RWPE1 (cell line): Measurements from ENCODE around the gene ITIH4.

ENCODE experiments used
- CTCF ChIA-PET: fragments of 350-600 bp; sonication (Branson Sonifier 250); formaldehyde crosslinking; extraction: SDS; loops from one replicate; lab custom pipeline; 2021; lab: Yijun Ruan, JAX
- POLR2A ChIA-PET: fragments of 400-600 bp; formaldehyde crosslinking; extraction: SDS; loops from one replicate; lab custom pipeline; 2020; ENCODE audit warnings: antibody characterized with exemption; ENCODE audit not compliant: low non-redundant PET; lab: Yijun Ruan, JAX
- DNase-seq: peaks from one replicate; pipeline ENCODE4 v3.0.0; 2012; ENCODE audit warnings: low spot score
- H3K27ac ChIP-seq: fragments of 450-650 bp; 2 replicates; pipeline ENCODE4 v1.5.1; 2017
- TF ChIP-seq, protein P1 (sequence below): fragments of 450-650 bp; conservative IDR thresholded peaks from 2 replicates; pipeline ENCODE4 v1.5.1; 2017; ENCODE audit warnings: low read depth, mild to moderate bottlenecking

The ITIH4 gene

DNA sequence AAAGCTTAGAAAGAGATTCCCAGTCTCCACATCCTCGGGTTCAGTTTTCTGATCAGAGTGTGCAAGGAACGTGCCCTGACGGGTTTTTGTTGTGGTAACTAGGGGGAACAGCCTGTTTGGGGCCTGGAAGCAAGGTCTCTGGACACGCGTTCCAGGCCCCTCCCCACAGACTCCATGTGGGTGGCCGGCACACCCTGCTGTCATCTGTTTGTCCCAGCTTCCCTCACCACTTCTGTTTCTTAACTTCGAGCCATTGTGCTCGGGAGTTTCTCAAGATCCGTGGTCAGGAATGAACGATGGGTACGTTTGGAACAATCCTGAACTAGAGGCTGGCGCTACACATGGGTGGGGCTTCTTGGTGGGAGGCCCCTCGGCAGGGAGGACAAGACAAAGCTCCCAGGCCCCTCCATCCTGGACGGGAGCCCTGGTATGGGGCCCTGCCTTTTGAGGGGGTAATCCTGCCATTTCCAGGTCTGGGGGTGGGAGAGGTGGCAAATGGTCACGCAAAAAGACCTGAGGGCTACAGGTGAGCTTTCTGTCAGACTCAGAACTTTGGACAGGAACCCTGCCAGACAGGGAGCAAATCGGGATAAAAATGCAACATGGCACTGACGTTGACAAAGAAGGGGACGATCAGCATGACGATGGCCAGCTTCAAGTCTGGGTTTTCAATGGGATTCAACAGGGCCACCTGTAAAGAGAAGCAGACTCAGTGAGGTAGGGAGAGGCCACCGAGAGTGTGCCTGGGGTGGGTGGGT is 12.8 kb upstream of the ITIH4 start:
- no peak overlapping the region for H3K27ac ChIP-seq
- no peak for DNase-seq
- ChIA-PET POLR2A (no interaction called here), CTCF (interaction anchor here (0.6 kb wide), 1 partner anchor 101 kb away, joined by 3 read pairs; no protein-coding TSS in a partner anchor)
- TF ChIP-seq, protein P1, sequence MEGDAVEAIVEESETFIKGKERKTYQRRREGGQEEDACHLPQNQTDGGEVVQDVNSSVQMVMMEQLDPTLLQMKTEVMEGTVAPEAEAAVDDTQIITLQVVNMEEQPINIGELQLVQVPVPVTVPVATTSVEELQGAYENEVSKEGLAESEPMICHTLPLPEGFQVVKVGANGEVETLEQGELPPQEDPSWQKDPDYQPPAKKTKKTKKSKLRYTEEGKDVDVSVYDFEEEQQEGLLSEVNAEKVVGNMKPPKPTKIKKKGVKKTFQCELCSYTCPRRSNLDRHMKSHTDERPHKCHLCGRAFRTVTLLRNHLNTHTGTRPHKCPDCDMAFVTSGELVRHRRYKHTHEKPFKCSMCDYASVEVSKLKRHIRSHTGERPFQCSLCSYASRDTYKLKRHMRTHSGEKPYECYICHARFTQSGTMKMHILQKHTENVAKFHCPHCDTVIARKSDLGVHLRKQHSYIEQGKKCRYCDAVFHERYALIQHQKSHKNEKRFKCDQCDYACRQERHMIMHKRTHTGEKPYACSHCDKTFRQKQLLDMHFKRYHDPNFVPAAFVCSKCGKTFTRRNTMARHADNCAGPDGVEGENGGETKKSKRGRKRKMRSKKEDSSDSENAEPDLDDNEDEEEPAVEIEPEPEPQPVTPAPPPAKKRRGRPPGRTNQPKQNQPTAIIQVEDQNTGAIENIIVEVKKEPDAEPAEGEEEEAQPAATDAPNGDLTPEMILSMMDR: no peak

DNA sequence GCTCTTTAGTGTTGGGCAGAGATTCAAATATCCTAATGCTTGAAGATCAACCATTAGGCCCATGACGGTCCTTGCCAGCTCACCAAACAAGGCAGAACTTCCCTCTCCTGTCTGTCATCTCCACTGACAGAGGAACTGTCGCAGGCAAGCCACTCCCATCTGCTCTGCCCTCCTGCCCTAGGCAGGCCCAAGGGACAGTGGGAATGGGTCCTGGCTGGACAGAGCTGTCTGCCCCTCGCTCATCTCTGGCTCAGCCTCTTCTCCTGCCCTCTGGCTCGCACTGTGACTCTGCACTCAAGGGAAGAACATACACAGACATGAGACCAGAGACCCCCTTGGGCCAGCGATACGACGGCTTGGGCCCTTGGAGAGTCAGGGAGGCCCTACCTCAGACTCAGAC is 12.0 kb upstream of the ITIH4 start:
- no peak overlapping the region for H3K27ac ChIP-seq
- no peak for DNase-seq
- POLR2A ChIA-PET: no interaction called here
- CTCF ChIA-PET: no interaction called here
- TF ChIP-seq, protein P1: no peak

DNA sequence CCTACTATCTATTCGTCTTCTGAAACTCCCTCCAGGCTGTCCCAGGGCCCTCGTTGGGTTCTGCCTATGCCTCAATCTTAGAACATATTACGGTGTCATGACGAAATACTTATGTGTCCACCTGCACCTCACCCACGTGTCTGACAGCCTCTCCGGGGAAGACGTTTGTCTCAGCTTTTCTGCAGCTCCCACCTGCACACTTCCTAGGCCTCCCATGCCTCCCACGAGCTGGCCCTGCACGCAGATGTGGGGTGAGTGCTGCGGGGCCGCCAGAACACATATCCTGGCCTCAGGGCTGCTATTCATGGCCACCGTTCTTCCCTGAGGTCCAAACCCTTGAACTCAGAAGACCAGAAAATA is 11.5 kb upstream of the ITIH4 start:
- no peak for DNase-seq
- TF ChIP-seq, protein P1: no peak
- no peak overlapping the region for H3K27ac ChIP-seq
- ChIA-PET POLR2A (no interaction called here), CTCF (interaction anchor here (0.7 kb wide), 1 partner anchor 127 kb away, joined by 5 read pairs; no protein-coding TSS in a partner anchor)

DNA sequence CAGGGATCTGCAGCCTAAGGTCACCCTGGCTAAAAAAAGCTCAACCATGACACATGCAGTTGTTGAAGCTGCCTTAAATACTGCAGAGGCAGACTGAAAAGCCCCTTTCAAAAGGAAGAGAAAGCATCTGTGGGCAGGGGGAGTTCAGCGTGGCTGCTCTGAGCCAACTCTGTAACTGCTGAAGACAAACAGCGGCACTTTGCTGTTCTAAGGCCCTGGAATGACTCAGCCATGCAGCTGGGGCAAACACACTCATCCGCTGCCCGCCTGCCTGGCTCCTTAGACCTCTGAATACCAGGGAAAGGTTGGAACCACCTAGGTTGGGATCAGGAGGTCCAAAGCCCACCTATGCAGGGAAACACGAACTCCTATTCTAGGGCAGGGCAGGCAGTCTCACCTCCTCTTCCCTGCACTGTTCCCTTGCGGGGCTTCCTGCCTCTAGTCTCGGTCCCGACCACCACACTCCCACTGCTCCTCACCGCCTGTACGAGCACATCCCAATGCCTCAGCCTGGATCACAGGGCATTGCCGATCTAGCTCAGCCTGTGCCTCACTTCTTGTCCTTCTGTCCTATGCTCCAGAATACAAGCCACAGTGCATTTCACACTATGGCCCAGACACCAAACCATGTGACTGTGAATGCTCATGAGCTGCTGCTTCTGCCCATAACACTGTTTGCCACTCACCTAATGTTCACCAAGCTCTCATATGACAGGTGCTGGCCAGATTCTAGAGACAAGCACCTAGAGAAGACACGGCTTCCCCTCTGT is 10.9 kb upstream of the ITIH4 start:
- POLR2A ChIA-PET: no interaction called here
- TF ChIP-seq, protein P1: no peak

DNA sequence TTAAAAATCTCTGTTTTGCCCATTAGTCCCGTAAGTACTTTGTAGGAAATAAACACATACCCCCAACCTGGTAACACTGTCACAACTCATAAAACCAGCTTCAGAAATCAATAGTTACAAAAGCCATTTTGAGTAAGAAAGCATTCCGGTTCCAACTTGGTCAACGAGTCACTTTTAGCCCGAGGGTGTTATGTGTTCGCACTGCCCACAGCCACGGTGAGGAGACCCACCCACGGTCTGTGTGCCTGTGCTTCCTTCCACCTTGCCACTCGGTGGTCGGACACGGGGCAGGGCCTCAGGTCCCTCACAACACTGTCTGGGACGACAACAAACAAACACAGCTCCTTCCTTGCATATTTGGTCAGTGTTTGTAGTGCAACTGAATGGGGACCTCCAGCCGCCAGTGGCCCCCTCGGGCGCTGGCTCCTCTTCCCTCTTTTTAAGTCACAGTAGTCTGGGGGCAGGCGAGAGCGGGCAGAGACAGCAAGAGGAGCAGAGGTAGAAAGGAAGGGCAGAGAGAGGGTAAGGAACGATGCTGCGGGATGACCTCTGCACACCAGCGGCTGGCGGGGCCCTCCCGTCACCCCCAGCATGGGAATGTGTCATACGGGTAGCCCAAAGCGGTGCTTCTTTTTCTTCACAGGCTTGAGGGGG is 9.5 kb upstream of the ITIH4 start:
- ChIA-PET CTCF (no interaction called here), POLR2A (no interaction called here)
- H3K27ac ChIP-seq: no peak overlapping the region
- TF ChIP-seq, protein P1: no peak
- no peak for DNase-seq

More for the DNA sequence above, 10.9 kb upstream of the ITIH4 start:
- H3K27ac ChIP-seq: no peak overlapping the region
- CTCF ChIA-PET: interaction anchor here (0.7 kb wide), 1 partner anchor 126 kb away, joined by 5 read pairs; no protein-coding TSS in a partner anchor
- no peak for DNase-seq

DNA sequence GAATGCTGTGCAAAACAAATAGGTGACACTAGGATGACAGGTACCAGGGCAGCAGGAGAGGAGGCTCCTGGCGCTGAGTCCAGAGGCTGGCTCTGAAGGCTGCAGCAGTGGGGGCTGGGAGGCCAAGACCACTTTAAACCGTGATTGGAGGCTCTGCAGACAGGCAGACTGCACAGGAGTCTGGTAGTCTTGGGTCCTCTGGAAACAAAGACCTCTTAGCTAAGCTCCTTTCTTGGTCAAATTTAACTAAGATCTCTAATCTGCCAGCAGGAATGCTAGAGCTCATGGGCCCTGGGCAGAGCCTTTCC is 8.8 kb upstream of the ITIH4 start:
- DNase-seq: no peak
- POLR2A ChIA-PET: no interaction called here
- TF ChIP-seq, protein P1: no peak
- CTCF ChIA-PET: no interaction called here
- H3K27ac ChIP-seq: no peak overlapping the region
